ENCODE measurements around the gene MPI. TPM values are rescaled to one million over a fixed set of nuclear protein-coding genes. Genes with fewer than 3 reads are reported as not detected.
A peak's percentile ranks its signal among the peaks of the same experiment; 100 is the strongest.
"Not testable (repeated sequence)": the region's sequence is repeated elsewhere in the genome, so short reads cannot be mapped to it uniquely, and the experiment has no call there.

Gene MPI
- total RNA-seq, 1 donor from 2014 or later = 50.8 TPM

DNA sequence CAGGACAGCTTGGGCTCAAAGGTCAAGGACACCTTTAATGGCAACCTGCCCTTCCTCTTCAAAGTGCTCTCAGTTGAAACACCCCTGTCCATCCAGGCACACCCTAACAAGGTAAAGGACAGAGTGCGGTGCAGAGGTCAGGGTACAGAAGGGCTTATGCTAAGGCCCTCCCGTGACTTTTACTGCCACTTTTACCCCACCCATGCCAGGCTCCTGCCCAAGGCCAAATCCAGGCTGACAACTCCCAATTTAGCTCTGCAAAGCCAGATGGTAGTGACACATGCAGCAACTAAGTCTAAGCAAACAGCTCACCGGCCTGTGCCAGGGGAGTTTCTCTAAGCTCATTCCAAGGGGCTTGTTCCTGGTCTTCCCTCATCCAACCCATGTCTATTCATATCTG lies 1.6 kb downstream of the MPI start:
- no peak for DNase-seq (ENCODE audit: low spot score)

DNA sequence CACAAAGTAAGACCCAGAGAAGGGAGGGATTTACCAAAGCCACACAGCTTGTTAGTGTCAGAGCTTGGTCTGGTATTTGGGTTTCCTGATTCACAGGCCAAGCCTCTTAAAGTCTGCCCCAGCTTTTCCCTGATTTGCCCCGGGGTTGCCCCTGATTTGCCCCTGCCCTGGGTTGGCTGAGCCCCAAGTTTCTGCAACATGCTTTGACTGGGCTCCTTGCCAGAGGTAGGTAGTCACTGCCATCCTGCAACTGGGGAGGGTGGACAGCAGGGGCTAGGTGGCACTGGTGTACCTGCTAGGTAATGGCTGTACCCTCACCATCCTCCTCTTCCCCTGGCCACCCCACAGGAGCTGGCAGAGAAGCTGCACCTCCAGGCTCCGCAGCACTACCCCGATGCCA lies 2.5 kb downstream of the MPI start:
- DNase-seq (ENCODE audit: low spot score) = peak; percentile 77

DNA sequence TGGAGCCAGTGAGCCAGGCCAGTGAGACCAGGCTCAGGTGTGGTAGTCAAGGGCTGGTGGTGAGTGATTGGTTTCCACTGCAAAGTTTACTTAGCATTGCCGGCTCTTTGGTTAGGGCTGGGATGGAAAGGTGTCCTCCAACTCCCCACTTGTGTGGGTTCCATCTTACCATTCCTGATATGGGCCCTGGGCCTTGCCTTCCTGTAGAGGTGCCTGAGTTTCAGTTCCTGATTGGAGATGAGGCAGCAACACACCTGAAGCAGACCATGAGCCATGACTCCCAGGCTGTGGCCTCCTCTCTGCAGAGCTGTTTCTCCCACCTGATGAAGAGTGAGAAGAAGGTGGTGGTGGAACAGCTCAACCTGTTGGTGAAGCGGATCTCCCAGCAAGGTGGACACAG lies 3.1 kb downstream of the MPI start:
- no peak for DNase-seq (ENCODE audit: low spot score)

DNA sequence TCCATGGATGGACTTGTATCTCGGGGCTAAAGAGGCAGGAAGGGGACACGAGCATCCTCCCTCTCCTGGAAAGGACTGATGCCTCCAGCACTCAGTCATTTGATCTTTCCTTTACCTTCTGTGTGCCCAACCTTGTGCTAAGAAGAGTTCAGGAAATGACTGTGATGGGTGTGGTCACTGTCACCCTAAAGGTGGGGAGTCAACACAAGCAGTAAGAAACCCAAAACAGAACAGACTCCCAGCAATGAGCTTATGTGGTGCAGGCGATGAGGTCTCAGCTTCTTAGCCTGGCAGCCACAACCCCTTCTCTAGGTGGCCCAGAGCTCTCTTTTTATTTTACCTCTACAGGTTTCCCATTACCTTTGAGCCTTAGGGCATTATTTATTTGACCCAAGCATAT lies 3.8 kb downstream of the MPI start:
- DNase-seq (ENCODE audit: low spot score) = no peak

DNA sequence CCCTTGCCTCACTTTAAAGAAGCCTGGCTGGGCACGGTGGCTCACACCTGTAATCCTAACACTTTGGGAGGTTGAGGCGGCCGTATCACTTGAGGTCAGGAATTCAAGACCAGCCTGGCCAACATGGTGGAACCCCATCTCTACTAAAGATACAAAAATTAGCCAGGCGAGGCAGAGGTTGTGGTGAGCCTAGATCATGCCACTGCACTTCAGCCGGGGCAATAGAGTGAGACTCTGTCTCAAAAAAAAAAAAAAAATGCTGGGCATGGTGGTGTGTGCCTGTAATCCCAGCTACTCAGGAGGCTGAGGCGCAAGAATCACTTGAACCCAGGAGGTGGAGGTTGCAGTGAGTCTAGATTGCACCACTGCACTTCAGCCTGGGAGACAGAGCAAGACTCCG lies 4.5 kb downstream of the MPI start:
- DNase-seq (ENCODE audit: low spot score) = not testable (repeated sequence)

DNA sequence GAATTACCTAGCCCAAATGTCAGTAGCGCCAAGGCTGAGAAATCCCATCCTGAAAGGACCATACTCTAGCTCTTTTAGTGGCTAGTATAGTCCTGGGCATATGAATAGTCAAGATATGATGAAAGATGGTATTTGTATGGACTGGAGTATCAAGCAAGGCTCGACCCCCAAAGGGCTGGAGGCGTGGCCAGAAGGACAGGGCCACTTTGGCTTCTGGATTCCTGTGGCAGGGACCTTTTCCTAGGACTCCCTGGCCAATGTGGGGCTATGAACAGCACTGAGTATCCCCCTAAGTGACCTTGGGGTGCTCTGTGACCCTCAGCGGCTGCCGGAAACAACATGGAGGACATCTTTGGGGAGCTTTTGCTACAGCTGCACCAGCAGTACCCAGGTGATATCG lies 6.0 kb downstream of the MPI start:
- DNase-seq (ENCODE audit: low spot score) = no peak

DNA sequence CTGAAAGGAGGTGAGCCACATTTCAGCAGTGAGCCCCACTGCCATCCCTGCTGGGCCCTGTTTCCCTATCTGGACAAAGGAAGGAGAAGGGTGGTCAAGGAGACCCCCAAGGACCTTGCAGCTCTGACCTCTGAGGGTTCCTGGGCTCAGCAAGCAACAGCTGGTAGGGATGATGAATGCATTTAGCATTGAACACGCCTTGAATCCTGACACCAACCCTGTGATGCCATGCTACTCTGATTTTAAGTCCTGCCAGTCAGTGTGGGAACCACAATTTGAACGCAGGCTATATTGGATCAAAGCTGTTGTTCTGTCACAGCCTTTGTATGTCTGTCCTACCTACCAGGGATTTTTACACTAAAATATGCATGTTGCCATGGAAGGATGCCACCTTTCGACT lies 6.5 kb downstream of the MPI start:
- no peak for DNase-seq (ENCODE audit: low spot score)

DNA sequence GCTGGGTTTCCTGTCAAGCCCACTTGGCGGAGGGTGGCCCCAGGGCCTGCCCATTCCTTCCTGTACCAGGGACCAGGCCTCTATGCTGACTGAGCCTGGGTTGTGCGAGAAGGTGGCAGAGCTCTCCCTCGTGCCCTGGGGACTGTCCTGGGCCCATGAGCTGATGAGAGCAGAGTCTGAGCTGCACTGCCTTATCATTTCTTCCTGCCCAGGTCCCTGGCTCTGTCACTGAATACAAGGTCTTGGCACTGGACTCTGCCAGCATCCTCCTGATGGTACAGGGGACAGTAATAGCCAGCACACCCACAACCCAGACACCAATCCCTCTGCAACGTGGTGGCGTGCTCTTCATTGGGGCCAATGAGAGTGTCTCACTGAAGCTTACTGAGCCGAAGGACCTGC lies 7.5 kb downstream of the MPI start:
- DNase-seq (ENCODE audit: low spot score) = no peak

DNA sequence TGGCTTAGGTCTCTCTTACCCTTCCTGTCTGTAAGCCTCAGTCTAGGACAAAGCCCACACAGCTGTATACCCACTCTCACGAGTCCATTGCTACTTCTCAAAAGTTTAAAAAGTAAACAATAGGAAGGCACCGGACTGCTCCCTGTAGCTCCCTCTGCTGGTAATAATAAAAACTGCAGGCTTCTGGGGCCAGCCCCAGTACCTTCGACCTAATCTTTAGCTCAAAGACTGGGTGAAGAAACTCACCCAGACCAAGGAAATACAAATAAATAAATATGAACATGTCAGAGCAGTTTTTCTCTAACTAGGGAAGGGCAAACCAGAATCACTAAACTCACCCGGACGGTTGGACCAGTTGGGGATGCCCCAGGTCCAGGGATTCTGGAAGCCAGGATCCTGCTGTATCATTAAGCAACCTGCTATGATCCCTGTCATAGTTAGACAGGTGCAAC lies 11.8 kb downstream of the MPI start:
- peak; percentile 85 for DNase-seq (ENCODE audit: low spot score)

DNA sequence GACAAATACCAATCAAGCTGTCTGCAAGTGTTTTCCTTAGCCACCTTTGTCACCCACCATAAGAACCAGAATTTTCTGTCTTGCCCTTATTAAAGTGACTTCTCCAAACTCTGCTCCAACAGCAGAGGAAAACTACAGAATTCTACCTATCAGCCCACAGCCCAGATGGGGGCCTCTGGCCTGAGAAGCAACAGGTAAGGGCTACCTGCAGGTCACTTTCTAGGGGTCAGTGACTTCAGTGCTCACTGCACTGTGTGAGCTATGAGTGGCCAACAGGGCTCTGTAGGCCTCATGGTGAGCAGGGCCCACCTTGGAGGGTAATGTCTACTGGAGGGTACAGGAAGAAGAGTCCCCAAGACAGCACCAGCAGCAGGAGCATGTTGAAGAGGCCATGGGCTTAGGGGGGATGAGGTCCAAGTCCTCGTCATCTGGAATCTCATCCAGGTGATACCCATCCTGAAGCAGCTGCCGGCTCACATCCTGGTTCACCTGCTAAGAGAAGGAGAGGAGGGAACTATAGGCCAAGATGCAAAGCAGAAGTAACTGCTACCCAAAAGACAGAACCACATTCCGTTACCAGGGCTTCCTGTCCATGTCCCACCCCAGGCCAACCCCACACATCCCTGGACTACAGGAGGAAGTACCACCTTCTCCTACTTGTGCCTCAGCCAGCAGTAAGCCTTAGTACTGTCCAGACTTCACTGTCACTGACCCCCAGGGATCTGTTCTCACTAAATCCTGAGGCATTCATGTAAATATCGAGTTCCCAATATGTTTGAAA lies 12.6 kb downstream of the MPI start:
- DNase-seq (ENCODE audit: low spot score) = no peak

DNA sequence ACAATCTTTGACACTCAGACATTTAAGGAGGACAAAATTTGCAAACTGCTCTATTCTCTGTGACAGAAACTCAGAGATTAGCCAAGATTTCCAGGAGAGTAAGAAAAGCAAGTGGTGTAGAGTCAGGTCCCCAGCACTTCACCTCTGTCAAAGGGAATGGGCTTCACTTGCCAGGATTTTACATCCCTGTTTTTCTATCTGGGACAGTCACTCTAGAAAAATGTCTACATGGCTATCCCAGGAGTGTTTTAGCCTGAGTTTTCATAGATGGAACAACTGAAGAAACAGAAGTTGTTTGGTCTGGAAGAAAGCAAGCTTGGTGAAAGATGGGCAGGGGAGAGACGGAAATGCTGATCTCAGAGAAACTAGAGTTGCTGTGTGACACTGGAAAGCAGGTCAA lies 13.8 kb downstream of the MPI start:
- no peak for DNase-seq (ENCODE audit: low spot score)

DNA sequence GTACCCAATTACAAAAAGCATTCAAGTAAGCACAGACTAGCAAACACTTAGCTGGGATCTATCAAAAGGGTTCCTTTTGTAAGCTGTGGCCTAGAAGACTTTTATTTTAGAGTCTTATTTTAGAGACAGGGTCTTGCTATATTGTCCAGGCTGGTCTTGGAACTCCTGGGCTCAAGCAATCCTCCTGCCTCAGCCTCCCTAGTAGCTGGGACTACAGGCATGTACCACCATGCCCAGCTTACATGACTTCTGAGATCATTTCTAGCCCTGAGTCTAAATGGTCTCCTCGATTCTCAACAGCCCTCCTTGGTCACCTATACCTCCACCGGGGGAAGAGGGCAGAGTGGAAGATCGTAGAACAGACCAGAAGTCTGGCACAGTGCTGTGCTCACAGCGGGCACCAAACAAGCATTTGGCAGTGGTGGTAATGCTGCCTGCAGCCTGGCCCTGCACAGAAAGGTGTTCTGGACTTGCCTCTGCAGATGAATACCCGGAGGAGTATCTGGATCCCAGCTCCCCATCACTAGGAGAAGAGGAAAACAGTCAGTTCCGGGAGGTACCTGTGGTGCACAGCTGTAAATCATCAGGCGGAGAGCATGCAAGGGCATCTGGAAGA lies 14.5 kb downstream of the MPI start:
- no peak for DNase-seq (ENCODE audit: low spot score)

DNA sequence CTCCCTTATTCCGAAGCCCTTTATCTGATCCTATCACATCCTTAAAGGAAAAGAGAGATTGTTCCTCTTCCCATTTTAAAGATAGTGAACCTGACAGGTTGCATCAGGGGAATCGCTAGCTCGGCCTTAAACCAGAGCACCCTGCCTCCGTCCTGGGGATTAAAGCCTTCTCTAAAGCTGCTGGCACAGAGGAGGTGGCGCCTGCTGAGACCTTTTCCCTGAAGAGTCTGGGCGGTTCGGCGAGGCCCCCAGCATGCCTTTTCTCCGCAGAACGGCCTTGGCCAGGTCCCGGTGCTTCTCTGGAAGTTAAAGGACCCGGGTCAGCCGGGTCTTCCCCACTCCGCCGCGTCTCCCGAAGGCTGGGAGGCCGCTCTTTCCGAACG lies 16.2 kb downstream of the MPI start:
- DNase-seq (ENCODE audit: low spot score) = peak; percentile 58

DNA sequence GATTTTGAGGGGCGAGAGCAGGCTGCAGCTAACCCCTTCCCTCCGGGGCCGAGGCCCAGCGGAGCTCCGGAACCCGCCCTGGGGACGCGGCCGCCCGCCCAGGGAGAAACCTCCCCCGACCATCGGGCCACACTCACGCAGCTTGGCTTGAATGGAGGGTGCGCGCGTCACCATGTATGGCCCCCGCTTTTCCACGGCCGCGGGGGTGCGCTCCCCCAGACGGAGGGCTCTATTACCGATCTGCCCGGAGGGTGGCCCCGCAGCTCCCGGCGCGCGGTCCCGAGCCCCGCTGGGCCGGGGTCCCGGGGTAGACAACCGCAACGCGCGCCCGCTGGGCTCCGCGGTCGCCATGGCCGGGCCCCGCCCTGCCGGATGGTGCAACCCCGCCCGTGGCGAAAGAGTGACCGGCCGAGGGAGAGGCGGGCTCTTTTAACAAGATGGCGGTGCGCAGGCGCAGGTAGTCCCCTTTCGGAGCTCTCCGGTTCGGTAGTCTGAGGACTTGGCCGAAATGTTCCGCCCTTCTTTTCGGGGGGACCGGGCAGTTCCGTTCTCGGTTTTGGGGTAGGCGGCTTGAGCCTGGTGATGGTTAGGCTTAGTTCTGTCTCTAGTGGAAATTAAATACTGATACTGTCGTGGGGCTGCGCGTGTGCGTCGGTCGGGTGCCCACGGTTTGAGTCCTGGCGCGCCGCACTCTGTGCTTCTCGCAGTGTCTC lies 16.8 kb downstream of the MPI start, which contains the start of gene FAM219B:
Gene FAM219B, minus strand, starts transcription at position 402 of the 713 bp plus-strand sequence. Its CDS starts 51 bp downstream, at position 351.
- peak; percentile 94 for DNase-seq (ENCODE audit: low spot score)

DNA sequence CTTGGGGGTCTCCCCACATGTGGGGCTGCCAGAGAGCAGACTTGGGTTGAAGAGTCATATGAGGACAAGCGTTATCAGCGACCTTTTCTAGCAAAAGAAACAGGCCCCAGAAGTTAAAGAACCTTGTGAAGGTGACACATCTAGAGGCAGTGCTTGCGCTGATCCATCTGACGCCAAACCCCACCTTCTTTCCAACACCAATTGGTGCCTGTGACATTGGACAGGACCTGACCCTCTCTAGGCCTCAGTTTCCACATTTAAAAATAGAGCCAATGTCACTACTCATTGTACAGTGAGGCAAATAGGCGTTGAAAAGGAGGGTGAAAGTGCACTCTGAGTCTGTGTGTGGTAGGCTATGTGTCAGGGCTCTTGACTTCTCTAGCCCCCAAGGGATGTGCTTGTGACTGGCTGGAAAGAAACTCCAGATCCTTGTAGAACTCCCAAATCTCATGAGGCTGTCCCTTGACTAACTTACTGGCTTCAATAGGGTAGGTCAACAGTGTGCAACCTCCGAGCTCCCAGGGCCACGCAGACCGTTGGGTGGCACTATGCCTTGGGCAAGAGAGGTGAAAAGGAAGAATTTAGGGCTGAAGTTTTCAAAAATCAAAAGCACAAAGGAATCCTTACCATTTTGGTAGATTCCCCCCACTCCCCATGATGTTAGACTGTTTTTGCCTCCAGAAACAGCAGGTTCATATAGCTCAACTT lies 17.5 kb downstream of the MPI start:
- no peak for DNase-seq (ENCODE audit: low spot score)

DNA sequence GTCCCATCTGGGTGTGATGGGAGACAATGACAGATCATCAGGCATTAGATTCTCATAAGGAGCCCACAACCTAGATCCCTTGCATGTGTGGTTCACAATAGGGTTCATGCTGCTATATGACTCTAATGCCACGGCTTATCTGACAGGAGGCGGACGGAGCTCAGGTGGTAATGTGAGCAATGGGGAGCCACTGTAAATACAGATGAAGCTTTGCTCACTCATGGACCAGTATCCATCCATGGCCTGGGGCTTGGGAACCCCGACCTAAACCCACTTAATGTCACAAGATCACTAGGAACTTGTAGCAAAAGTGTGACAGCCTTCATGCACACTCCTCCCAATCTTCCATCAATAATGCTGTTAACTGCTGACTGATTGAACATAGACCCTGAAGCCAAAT lies 18.8 kb downstream of the MPI start:
- no peak for DNase-seq (ENCODE audit: low spot score)

DNA sequence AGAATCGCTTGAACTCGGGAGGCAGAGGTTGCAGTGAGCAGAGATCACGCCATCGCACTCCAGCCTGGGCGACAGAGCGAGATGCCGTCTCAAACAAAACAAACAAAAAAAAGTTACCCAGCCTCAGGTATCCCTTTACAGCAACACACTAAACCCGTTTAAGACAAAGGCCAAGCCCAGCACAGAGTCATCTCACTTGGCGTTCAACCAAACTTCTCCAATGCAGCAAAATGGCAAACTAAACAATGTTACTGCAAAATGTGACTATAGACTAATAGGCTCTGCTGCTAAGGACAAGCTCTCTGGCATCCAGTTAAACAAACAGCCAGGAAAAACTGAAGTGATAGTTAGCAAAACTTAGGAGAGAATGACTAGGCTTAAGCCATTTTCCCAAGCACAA lies 23.2 kb downstream of the MPI start:
- no peak for DNase-seq (ENCODE audit: low spot score)

DNA sequence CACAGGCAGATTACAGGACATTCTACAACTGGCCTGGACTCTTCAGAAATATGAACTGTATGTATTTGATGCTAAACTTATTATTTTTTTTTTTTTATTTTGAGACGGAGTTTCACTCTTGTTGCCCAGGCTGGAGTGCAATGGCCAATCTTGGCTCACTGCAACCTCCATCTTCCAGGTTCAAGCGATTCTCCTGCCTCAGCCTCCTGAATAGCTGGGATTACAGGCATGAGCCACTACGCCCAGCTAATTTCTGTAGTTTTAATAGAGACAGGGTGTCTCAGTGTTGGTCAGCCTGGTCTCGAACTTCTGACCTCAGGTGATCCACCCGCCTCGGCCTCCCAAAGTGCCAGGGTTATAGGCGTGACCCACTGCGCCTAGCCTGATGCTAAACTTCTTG lies 24.0 kb downstream of the MPI start:
- not testable (repeated sequence) for DNase-seq (ENCODE audit: low spot score)

DNA sequence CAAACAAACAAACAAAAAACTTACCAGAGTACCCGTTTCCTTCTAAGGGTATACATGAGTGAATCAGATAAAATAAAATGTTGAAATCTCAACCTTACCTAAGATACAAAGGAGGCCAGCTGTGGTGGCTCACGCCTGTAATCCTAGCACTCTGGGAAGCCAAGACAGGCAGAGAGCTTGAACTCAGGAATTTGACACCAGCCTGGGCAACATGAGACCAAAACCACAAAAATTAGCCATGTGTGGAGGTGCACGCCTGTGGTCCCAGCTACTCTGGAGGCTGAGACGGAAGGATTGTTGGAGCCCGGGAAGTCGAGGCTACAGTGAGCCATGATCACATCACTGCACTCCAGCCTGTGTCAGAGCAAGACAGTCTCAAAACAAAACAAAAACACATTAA lies 27.8 kb downstream of the MPI start:
- DNase-seq (ENCODE audit: low spot score) = no peak

DNA sequence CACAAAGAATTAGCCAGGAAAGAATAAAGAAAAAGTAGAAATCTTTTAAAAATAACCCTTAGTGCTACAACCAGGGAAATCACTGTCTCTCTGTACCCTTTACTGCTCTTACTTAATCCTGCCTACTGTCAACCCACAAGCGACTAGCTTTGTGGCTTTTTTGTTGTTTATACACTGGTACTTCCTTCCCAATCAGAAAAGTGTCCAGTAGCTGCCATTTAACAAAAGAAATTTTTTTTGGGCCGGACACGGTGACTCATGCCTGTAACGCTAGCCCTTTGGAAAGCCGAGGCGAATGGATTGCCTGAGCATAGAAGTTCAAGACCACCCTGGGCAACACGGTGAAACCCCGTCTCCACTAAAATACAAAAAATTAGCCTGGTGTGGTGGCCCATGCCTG lies 30.6 kb downstream of the MPI start:
- no peak for DNase-seq (ENCODE audit: low spot score)

DNA sequence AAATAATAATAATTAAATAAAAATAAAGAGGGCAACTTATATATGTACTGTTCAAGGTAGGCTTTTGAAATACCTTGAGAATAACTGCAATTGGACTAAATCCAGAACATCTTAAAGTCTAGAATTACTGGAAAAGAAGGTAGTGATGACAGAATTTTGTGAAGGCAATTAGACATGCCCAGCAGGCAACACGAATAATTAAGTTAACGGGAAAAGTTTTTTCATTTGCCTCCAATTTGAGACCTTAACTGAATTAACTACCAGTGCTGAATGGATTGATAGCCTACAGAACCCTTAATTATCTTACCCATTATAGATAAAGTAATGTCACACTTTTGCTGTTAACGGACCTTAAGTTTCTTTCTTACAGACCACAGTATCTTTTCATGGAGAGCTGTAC lies 34.7 kb downstream of the MPI start:
- DNase-seq (ENCODE audit: low spot score) = no peak

DNA sequence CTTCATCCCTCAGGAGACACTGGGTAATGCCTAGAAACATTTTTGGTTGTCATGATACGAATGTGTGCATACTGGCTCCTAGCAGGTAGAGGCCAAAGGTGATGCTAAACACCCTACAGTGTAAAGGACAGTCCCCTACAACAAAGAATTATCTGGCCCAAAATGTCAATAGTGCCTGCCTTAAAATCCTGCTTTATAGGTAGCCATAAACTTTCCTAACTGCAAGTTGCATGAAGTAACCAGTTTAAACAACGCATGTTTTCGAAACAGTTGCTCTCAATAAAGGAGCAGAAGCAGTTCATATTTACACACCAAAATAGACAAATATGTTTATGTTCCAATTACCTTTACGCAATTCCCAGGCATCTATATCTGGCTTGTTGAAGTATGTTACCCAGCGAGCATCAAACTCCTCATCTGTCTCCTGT lies 38.9 kb downstream of the MPI start:
- no peak for DNase-seq (ENCODE audit: low spot score)

All from ureter (tissue), 1 donor.